ENCODE measurements around the gene ANKRD33B. TPM values are rescaled to one million over a fixed set of nuclear protein-coding genes. Genes with fewer than 3 reads are reported as not detected.

Gene ANKRD33B
- total RNA-seq, 3 donors from 2014 or later (not counting 1 experiment from before 2014, with no cell fraction given), result 2.4 to 4.3 (median 3.9) TPM

- TF ChIP-seq CTCF (IDR thresholded peaks at IDR 0.05), result no peak
These were observed 10.4 kb upstream of the ANKRD33B start for GRCh38 chr5:10553476-10553875.

GRCh38 chr5:10555277-10555684 lies 8.6 kb upstream of the ANKRD33B start:
- Mint-ChIP-seq H3K36me3 (no peaks in the 10 kb centered on the region), H3K4me1 (peaks cover 18 to 34% of the 10 kb centered on the region in 2 donors), H3K9me3 (no peaks in the 10 kb centered on the region), H3K4me3 (no peak overlapping the region), H3K27me3 (ENCODE audit: low read depth in 2 of 2) (peaks cover 10 to 16% of the 10 kb centered on the region in 2 donors), H3K27ac (no peak overlapping the region)
- no peak for ATAC-seq
- no peaks in the 10 kb centered on the region for H3K27me3 ChIP-seq (ENCODE audit: control insufficient read depth, insufficient read depth, low read length)
- 62% methylated on average over 7 of the region's 8 CpGs for WGBS (ENCODE audit: insufficient coverage)
- H3K9me3 ChIP-seq (ENCODE audit: control insufficient read depth, insufficient read depth, low read length), result no peaks in the 10 kb centered on the region
- intact Hi-C loops (cut with micrococcal nuclease), result no loop called here
- DNase-seq, result no peak
- H3K4me1 ChIP-seq (ENCODE audit: control insufficient read depth, insufficient read depth, low read length), result peaks cover 18% of the 10 kb centered on the region
- H3K27ac ChIP-seq (ENCODE audit: low read length), result no peak overlapping the region
- no peak overlapping the region for H3K4me3 ChIP-seq (ENCODE audit: low read length)
- H3K36me3 ChIP-seq (ENCODE audit: control insufficient read depth, insufficient read depth, low read length), result no peaks in the 10 kb centered on the region
- TF ChIP-seq CTCF (IDR thresholded peaks at IDR 0.05), result no peak

More at GRCh38 chr5:10553476-10553875, 10.4 kb upstream of the ANKRD33B start:
- Histone ChIP-seq H3K4me1 (ENCODE audit: control insufficient read depth, insufficient read depth, low read length) (peaks cover 18% of the 10 kb centered on the region), H3K9me3 (ENCODE audit: control insufficient read depth, insufficient read depth, low read length) (no peaks in the 10 kb centered on the region), H3K36me3 (ENCODE audit: control insufficient read depth, insufficient read depth, low read length) (no peaks in the 10 kb centered on the region), H3K27ac (ENCODE audit: low read length) (no peak overlapping the region), H3K4me3 (ENCODE audit: low read length) (no peak overlapping the region), H3K27me3 (ENCODE audit: control insufficient read depth, insufficient read depth, low read length) (no peaks in the 10 kb centered on the region)
- H3K4me1 Mint-ChIP-seq, result peaks cover 18 to 34% of the 10 kb centered on the region in 2 donors
- DNase-seq (no peak), ATAC-seq (no peak)
- intact Hi-C loops (cut with micrococcal nuclease), result no loop called here
- H3K4me3 Mint-ChIP-seq, result no peak overlapping the region
- peaks cover 8 to 16% of the 10 kb centered on the region in 2 donors for H3K27me3 Mint-ChIP-seq (ENCODE audit: low read depth in 2 of 2)
- 88% methylated on average over 7 of the region's 7 CpGs for WGBS (ENCODE audit: insufficient coverage)
- H3K9me3 Mint-ChIP-seq, result no peaks in the 10 kb centered on the region
- H3K27ac Mint-ChIP-seq, result peak overlapping the region in 1 of 2 donors; percentile 84
- H3K36me3 Mint-ChIP-seq, result no peaks in the 10 kb centered on the region

- H3K36me3 ChIP-seq (ENCODE audit: control insufficient read depth, insufficient read depth, low read length), result no peaks in the 10 kb centered on the region
- WGBS (ENCODE audit: insufficient coverage), result 79% methylated on average over 2 of the region's 3 CpGs
- no peak for TF ChIP-seq CTCF (IDR thresholded peaks at IDR 0.05)
- DNase-seq (no peak), ATAC-seq (no peak)
- H3K27ac ChIP-seq (ENCODE audit: low read length), result no peak overlapping the region
- H3K4me3 Mint-ChIP-seq, result no peak overlapping the region
- H3K4me1 Mint-ChIP-seq, result peaks cover 18 to 34% of the 10 kb centered on the region in 2 donors
- H3K4me1 ChIP-seq (ENCODE audit: control insufficient read depth, insufficient read depth, low read length), result peaks cover 18% of the 10 kb centered on the region
- H3K9me3 Mint-ChIP-seq, result no peaks in the 10 kb centered on the region
- H3K9me3 ChIP-seq (ENCODE audit: control insufficient read depth, insufficient read depth, low read length), result no peaks in the 10 kb centered on the region
- H3K27ac Mint-ChIP-seq, result no peak overlapping the region
- H3K36me3 Mint-ChIP-seq, result no peaks in the 10 kb centered on the region
- H3K4me3 ChIP-seq (ENCODE audit: low read length), result no peak overlapping the region
- no peaks in the 10 kb centered on the region for H3K27me3 ChIP-seq (ENCODE audit: control insufficient read depth, insufficient read depth, low read length)
- intact Hi-C loops (cut with micrococcal nuclease), result no loop called here
- H3K27me3 Mint-ChIP-seq (ENCODE audit: low read depth in 2 of 2), result peaks cover 10 to 16% of the 10 kb centered on the region in 2 donors
These were observed 7.5 kb upstream of the ANKRD33B start for GRCh38 chr5:10556289-10556807.
